ENCODE measurements around the gene C1orf50.
"Not testable (repeated sequence)": the region's sequence is repeated elsewhere in the genome, so short reads cannot be mapped to it uniquely, and the experiment has no call there.

C1orf50 gene

GRCh38 chr1:42766741-42767509, at the start of gene C1orf50, which contains the start of gene P3H1:
TSS of gene C1orf50 (plus strand) at chr1:42767249. CDS start at chr1:42767312, 63 bp downstream.
TSS of gene P3H1 (minus strand) at chr1:42767028. CDS start at chr1:42766971, 57 bp downstream.
- DNase-seq = peak; percentile 97 to 99 (median 98)

GRCh38 chr1:42720868-42721267, 46.2 kb upstream of the C1orf50 start:
- DNase-seq = no peak

GRCh38 chr1:42721926-42722325, 45.1 kb upstream of the C1orf50 start:
- no peak for DNase-seq

- DNase-seq = not testable (repeated sequence)
Measured at GRCh38 chr1:42722403-42722802, 44.6 kb upstream of the C1orf50 start.

DNA sequence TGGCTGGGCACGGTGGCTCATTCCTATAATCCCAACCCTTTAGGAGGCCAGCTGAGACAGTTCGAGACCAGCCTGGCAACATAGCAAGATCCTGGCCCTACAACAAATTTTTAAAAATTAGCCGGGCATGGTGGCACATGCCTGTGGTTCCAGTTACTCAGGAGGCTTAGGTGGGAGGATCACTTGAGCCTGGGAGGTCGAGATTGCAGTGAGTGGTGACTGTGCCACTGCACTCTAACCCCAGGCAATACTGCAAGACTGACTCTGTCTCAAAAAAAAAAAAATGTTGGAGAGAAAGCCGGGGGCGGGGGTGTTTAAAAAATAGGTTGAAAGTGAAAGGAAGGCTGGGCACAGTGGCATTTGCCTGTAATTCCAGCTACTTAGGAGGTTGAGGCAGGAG, 43.5 kb upstream of the C1orf50 start:
- no peak for DNase-seq

DNA sequence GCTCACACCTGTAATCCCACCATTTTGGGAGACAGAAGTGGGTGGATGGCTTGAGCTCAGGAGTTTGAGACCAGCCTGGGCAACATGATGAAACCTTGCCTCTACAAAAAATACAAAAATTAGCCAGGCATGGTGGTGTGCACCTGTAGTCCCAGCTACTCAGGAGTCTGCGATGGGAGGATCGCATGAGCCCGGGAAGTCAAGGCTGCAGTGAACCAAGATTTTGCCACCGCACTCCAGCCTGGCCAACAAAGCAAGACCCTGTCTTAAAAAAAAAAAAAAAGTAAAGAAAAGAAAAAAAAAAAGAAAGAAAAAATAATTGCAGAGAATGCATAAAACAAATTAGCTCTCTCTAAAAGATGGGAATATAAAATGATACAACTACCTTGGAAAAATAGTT, 41.2 kb upstream of the C1orf50 start:
- not testable (repeated sequence) for DNase-seq

GRCh38 chr1:42730002-42730401, 37.0 kb upstream of the C1orf50 start:
- DNase-seq = no peak

GRCh38 chr1:42730988-42731387, 36.1 kb upstream of the C1orf50 start:
- DNase-seq = peak in 2 of 4 experiments; percentile 4 to 9

GRCh38 chr1:42731585-42731984, 35.5 kb upstream of the C1orf50 start:
- DNase-seq = no peak

DNA sequence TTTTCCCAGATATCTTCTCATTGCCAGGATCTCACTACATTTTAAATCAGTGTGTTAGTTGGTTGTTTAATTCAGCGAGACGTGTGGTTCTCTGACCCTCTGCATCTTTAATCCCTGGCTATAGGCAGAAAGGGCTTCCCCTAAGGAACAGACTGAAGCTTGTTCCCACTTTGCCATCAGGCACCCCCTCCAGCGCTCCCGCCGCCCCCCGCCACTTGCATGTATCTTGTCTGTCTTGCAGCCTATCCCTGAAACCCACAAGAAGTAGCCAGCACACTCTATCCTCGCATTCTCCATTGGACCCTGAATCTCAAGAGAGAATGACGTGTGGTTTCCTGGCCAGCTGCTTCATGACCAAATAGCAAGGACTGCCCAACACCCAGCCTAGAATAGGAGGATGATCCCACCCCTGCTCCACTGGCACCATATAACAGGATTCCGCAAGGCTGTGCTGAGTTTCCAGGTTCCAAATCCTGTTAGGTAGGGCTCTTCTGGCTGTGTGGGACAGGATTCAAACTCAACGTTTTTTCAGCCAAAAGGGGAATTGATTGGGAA, 34.8 kb upstream of the C1orf50 start:
- no peak for DNase-seq

GRCh38 chr1:42733415-42734200, 33.4 kb upstream of the C1orf50 start:
- no peak for DNase-seq

DNA sequence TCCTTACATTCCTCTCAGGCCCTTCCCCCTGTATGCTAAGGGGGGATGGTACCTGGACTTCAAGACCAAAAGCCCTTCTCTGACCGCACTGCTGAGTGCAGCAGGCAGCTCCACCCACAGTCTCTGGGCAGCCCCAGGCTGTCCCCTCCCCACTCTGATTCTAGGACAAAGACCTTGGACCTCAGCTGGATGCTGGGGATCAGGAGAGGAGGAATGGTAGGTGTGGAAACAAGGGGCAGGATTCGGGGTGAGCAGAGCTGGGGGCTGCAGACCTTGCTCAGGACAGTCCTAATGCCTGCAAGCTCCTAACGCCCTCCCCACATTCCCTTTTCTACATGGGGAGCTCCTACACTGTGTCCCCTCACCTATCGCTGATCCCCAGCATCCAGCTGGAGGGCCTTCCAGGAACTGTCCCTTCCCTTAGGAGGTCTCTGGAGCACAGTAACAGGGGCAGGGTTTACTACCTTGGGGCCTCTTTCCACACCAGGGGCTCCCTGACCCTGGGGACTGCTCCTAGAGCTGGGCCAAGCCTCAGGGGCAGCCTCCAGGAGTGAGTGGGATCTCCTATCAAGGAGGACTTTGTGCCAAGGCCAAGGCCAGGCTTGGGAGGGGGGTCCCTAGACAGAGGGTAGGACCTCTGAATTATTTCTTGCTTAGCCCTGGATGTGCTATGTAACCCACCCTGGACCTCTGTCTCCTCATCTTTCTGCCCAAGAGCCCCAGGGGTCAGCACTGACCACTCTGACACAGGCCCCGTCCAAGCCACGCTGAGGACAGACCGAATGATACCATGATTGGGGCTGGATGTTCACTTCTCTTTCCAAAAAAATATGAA, 32.6 kb upstream of the C1orf50 start:
- DNase-seq = no peak

DNA sequence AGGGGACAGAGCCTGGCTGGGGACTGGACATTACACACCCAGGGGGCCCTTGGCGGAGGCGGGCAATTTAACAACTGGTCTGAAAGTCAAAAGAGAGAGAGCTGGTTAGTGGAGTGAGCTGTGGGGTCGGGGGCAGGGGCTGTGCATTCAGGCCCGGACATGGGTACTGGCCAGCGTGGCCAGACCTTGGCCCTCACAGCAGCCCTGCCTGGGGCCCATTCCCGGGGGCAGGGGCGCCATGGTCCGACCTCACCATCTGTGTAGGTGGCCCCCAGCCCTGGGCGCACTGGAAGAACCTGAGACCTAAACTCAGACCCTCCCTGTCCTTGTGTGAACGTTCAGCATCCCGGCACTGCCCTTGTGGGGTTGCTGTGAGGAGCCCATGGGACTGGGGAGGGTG, 32.0 kb upstream of the C1orf50 start:
- DNase-seq = no peak

DNA sequence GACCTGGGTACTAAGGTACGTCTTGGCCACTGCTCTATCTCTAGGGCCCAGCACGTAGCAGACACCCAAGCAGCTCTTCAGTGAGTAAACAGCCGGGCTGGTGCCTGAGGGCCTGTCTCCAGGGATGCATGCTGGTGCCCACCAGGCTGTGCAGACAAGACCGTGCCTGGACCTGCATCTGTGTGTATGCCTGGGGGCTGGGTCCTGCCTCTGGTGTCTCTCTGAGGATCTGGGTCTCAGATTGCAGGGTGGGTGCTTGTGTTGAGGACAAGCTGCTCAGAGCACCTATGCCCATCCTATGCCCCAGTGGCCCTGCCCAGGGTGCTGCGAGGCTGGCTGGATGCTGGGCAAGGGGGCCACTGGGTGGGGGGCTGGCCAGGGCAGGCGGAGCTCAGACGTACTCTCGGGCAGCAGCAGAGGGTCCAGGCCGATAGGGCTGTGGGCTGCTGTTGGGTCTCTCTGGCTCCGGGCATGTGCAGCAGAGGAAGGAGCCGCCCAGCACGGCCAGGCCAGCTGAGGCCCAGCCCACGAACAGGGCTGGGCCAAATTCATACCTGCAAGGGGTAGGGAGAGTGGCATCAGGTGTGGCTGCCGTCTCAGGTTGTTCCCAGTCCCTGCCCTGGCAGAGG, 31.5 kb upstream of the C1orf50 start:
- no peak for DNase-seq

DNA sequence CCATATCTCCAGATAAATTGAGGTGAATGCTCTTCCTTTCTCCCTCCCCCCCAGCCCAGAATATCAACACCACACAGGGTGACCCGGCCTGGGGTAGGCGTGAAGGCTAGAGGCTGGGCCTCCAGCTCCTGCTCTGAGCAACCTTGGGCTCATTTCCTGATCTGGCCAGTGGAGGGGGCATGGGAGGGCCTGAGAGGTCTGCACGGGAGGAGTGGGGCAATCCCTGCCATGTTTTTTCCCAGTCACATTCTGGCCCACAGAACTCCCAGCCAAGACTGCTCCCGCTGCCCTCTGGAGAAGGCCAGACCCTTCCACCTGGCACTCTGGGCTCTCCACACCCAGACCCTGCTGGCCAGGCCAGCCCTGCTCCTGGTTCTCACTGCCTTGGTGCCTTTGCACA, 30.9 kb upstream of the C1orf50 start:
- DNase-seq = no peak

GRCh38 chr1:42736571-42737200, 30.4 kb upstream of the C1orf50 start:
- DNase-seq = no peak

DNA sequence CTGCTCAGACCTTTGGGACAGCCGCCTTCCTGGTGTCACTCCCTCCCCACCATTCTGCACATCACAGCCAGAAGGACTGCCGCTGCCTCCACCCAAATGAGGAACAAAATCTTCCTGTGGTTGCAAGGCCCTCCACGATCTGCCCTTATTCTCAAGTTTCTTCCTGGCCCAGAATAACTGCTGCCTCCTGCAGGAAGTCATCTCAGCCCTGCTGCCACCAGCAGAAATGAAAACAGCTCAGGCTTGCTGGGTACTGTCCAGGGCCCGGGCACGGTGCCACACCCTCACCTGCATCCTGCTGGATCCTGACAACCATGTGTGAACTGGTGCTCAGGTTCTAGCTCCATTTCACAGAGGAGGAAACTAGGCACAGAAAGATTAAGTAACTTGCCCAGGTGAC, 29.8 kb upstream of the C1orf50 start:
- DNase-seq = no peak

GRCh38 chr1:42737986-42738677, 28.9 kb upstream of the C1orf50 start:
- DNase-seq = no peak

DNA sequence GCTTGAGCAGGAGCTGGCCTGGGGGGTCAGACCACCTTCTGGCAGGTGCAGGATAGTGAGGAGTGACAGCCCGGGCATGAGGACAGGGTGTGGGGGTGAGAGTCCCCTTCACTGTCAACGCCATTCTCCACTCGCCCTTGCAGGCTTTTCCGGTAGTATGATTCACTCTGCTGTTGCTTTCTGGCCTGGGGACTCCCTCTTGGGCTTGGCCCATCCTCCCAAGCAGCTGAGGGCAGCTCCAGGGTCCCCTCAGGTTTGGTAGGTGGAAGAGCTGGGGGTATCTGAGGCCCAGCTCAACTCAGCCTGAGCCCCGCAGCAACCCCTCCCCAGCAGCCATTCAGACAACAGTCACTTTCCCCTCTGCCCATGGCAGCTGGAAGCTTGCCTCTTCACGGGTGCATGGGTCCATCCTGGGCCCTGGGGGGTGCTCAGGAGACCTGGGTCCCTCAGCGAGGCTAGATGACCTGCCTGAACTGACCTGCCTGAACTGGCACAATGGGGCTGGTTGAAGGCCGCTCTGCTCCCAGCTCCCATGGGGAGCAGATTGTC, 28.3 kb upstream of the C1orf50 start:
- no peak for DNase-seq

DNA sequence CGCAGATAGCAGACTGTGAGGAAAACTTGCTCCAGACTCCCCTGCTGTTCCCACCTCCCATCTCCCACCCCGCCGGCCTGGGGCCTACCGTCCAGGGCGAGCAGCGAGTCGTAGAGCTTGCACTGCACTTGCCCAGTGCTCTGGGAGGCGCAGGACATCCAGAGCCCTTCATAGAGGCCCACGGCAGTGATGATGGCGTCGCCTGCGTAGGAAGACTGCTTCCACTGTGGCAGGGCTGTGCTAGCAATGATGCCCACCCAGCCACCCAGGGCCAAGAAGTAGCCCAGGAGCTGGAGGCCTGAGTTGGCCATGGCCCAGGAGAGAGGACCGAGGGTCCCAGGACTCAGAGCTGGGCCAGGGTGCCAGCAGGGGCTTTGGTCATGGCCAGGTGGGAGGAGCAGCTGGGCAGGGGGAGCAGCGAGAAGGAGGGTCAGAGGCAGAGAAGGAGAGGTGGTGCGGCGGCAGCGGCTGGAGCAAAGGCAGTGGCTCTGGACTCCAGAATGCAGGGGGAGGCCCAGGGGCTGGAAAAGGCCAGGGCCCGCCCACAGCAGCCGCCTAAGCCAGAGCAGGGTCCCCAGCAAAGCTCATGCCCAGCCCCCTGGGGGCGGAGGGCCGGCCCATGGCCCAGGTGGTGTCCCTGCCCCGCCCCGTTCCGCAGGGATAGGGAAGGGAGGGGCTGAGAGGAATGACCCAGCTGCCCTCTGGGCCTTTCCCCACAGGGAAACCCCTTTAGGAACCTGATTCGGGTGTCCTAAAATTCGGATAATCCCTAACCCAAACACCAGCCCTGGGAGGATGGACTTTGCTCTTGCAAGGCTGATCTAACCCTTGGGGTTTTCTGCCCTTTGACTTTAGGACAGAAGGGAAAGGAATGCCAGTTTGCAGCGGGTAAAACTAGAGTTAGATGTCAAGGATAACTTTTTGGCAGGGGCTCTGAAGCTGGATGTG, 27.0 kb upstream of the C1orf50 start, which contains the start of gene CLDN19:
Gene CLDN19 (minus strand): TSS at position 484 of the 948 bp plus-strand sequence. CDS start 173 bp downstream, at position 311.
- no peak for DNase-seq
